ENCODE data around the gene P4HA1.

DNA sequence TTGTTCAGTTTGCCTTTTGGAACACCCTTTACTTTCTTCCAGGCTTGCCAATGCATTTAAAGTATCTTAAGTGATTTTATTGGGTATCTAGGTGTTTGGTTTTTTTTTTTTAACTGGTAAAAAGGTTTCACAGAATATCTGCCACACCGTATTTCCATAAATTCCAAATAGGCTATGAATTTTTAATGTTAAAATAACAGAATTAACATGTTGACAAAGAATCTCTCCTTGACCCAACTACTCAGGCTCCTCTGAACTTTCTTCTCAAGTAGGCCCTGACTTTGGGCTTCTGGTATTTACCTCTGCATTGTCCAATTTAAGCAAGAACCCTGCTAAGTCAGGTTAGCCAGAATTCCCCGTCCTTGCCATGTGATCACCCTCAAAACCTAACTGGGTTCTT is 80.9 kb downstream of the P4HA1 start:
- TF ChIP-seq, protein P1, sequence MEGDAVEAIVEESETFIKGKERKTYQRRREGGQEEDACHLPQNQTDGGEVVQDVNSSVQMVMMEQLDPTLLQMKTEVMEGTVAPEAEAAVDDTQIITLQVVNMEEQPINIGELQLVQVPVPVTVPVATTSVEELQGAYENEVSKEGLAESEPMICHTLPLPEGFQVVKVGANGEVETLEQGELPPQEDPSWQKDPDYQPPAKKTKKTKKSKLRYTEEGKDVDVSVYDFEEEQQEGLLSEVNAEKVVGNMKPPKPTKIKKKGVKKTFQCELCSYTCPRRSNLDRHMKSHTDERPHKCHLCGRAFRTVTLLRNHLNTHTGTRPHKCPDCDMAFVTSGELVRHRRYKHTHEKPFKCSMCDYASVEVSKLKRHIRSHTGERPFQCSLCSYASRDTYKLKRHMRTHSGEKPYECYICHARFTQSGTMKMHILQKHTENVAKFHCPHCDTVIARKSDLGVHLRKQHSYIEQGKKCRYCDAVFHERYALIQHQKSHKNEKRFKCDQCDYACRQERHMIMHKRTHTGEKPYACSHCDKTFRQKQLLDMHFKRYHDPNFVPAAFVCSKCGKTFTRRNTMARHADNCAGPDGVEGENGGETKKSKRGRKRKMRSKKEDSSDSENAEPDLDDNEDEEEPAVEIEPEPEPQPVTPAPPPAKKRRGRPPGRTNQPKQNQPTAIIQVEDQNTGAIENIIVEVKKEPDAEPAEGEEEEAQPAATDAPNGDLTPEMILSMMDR (IDR thresholded peaks at IDR 0.05): no peak
- no peak for TF ChIP-seq ZFX (IDR thresholded peaks at IDR 0.05; ENCODE audit: borderline replicate concordance)

All from 22Rv1 (cell line).